HCT116 (cell line): ENCODE results near the gene ABHD11. TPM values are rescaled to one million over a fixed set of nuclear protein-coding genes. Genes with fewer than 3 reads are reported as not detected.

ENCODE experiments used
- ATAC-seq: fragments of 200-7000 bp; cut with Tn5 transposase; 2 replicates; pipeline ENCODE4 v1.9.1; 2020; ENCODE audit warnings: mild to moderate bottlenecking, moderate library complexity
- BruUV-seq: library from RNA; stranded (reverse); fragments of 400-500 nt; replicated peaks from 2 replicates; lab custom pipeline; 2021; lab: Mats Ljungman, UMichigan
- CTCF ChIA-PET: fragments of 300-600 bp; sonication (Branson Sonifier 250); formaldehyde crosslinking; loops from one replicate; lab custom pipeline; 2021; ENCODE audit warnings: antibody characterized with exemption; lab: Charles Lee
- POLR2A ChIA-PET: fragments of 300-600, 350-600 bp; sonication (Branson Sonifier 250); formaldehyde crosslinking; loops from one replicate; lab custom pipeline; 2021; ENCODE audit warnings: antibody characterized with exemption; lab: Charles Lee
- RAD21 ChIA-PET, 2 experiments: fragments of 300-600 bp; sonication (Branson Sonifier 250); formaldehyde crosslinking; loops; one replicate each; lab custom pipeline; 2023; ENCODE audit warnings: low total read pairs in 2 of 2; ENCODE audit not compliant: uncharacterized antibody in 2 of 2, unreplicated experiment in 2 of 2, low non-redundant PET in 1 of 2; lab: Charles Lee
- DNase-seq: peaks from one replicate; pipeline ENCODE4 v3.0.0-alpha.2; 2010; ENCODE audit warnings: low read depth, low spot score
- H2AFZ ChIP-seq: fragments of 200-600 bp; shearing (Covaris generic), sonication (generic); 2 replicates; pipeline ENCODE4 v1.6.1; 2017; ENCODE audit warnings: low read depth, mixed run types, mixed read lengths, antibody characterized with exemption, low read length; ENCODE audit not compliant: poor library complexity, severe bottlenecking
- H3K27ac ChIP-seq: 2 replicates; pipeline ENCODE4 v1.5.1; 2012; ENCODE audit warnings: low read depth, low read length
- H3K27me3 ChIP-seq: fragments of 200-600 bp; sonication (generic); 2 replicates; pipeline ENCODE4 v1.6.1; 2016; ENCODE audit warnings: mixed run types, low read length, mixed read lengths; ENCODE audit not compliant: insufficient read depth
- H3K36me3 ChIP-seq, 2 experiments: fragments of 200-500 bp in 1 of 2; fragments of 200-600 bp in 1 of 2; sonication (Bioruptor generic) in 1 of 2; sonication (generic) in 1 of 2; 2 replicates each; pipeline versions ENCODE4 v1.5.1 to v1.6.1; 2014 to 2016; ENCODE audit warnings: low read length in 2 of 2, inconsistent platforms in 1 of 2, mixed read lengths in 1 of 2, mixed run types in 1 of 2; ENCODE audit not compliant: insufficient read depth in 2 of 2, control insufficient read depth in 1 of 2
- H3K4me1 ChIP-seq, 2 experiments: fragments of 200-600 bp in 1 of 2; sonication (generic) in 1 of 2; 2 replicates each; pipeline versions ENCODE4 v1.5.1 to v1.6.1; 2012 to 2017; ENCODE audit warnings: low read length in 2 of 2, inconsistent platforms in 1 of 2, mild to moderate bottlenecking in 1 of 2, mixed read lengths in 1 of 2, mixed run types in 1 of 2, moderate library complexity in 1 of 2; ENCODE audit not compliant: insufficient read depth in 2 of 2, control insufficient read depth in 1 of 2
- H3K4me2 ChIP-seq: fragments of 200-600 bp; sonication (generic); 2 replicates; pipeline ENCODE4 v1.6.1; 2017; ENCODE audit warnings: mixed run types, low read length, mixed read lengths
- H3K4me3 ChIP-seq, 2 experiments: fragments of 200-600 bp in 1 of 2; sonication (generic) in 1 of 2; replicated peaks in 1 of 2; 2 replicates each; pipeline ENCODE4 v1.5.1; 2011 to 2016; ENCODE audit warnings: low read length in 2 of 2, control low read depth in 1 of 2, low read depth in 1 of 2, mild to moderate bottlenecking in 1 of 2, mixed read lengths in 1 of 2, mixed run types in 1 of 2
- H3K79me2 ChIP-seq: fragments of 200-600 bp; sonication (generic); 2 replicates; pipeline ENCODE4 v1.6.1; 2017; ENCODE audit warnings: mild to moderate bottlenecking, mixed run types, low read length, moderate library complexity, mixed read lengths; ENCODE audit not compliant: insufficient read depth
- H3K9ac ChIP-seq: fragments of 200-600 bp; sonication (generic); 2 replicates; pipeline ENCODE4 v1.6.1; 2016; ENCODE audit warnings: low read length, mixed read lengths
- H3K9me2 ChIP-seq: fragments of 200-600 bp; sonication (generic), shearing (Covaris generic); 2 replicates; pipeline ENCODE4 v1.6.1; 2017; ENCODE audit warnings: mixed run types, mild to moderate bottlenecking, moderate library complexity; ENCODE audit not compliant: insufficient read depth
- H3K9me3 ChIP-seq, 2 experiments: fragments of 200-500 bp in 1 of 2; fragments of 200-600 bp in 1 of 2; sonication (Bioruptor generic) in 1 of 2; sonication (generic) in 1 of 2; 2 replicates each; pipeline ENCODE4 v1.6.1; 2014 to 2017; ENCODE audit warnings: low read length in 2 of 2, mixed read lengths in 2 of 2, inconsistent platforms in 1 of 2, low read depth in 1 of 2, mild to moderate bottlenecking in 1 of 2, mixed run types in 1 of 2, moderate library complexity in 1 of 2; ENCODE audit not compliant: control insufficient read depth in 1 of 2, insufficient read depth in 1 of 2
- H4K20me1 ChIP-seq: fragments of 200-600 bp; sonication (generic), shearing (Covaris generic); 2 replicates; pipeline ENCODE4 v1.6.1; 2017; ENCODE audit warnings: mixed run types, mild to moderate bottlenecking, moderate library complexity; ENCODE audit not compliant: insufficient read depth
- CBX3 ChIP-seq: IDR thresholded peaks from 2 replicates; pipeline ENCODE4 v1.6.1; 2012; ENCODE audit warnings: low read depth
- CEBPB ChIP-seq: IDR thresholded peaks from 2 replicates; pipeline ENCODE4 v1.6.1; 2012; ENCODE audit warnings: low read depth
- EGR1 ChIP-seq: IDR thresholded peaks from 2 replicates; pipeline ENCODE4 v1.6.1; 2012; ENCODE audit warnings: low read depth
- EZH2 ChIP-seq: fragments of 200-600 bp; sonication (generic); IDR thresholded peaks from 2 replicates; pipeline ENCODE4 v1.6.1; 2017; ENCODE audit warnings: antibody characterized with exemption, mixed run types
- EZH2phosphoT487 ChIP-seq: fragments of 200-600 bp; IDR thresholded peaks from 2 replicates; pipeline ENCODE4 v1.6.1; 2018; ENCODE audit warnings: antibody characterized with exemption, borderline replicate concordance
- FOSL1 ChIP-seq: IDR thresholded peaks from 2 replicates; pipeline ENCODE4 v1.6.1; 2012; ENCODE audit warnings: low read depth
- JUND ChIP-seq: IDR thresholded peaks from 2 replicates; pipeline ENCODE4 v1.6.1; 2012
- SP1 ChIP-seq: IDR thresholded peaks from 2 replicates; pipeline ENCODE4 v1.6.1; 2012; ENCODE audit warnings: low read depth
- SRF ChIP-seq: IDR thresholded peaks from 2 replicates; pipeline ENCODE4 v1.6.1; 2012; ENCODE audit warnings: low read depth
- intact Hi-C: fragments of 100-400 bp; cut with micrococcal nuclease; formaldehyde crosslinking; loops from 2 replicates; pipeline ENCODE4 v1.10.0; 2022
- total RNA-seq: library from RNA; stranded (reverse); gene quantifications from one replicate; pipeline ENCODE4 v1.2.1, GENCODE V29; 2021; ENCODE audit not compliant: unreplicated experiment
- TF ChIP-seq, protein P1 (sequence below): IDR thresholded peaks from 2 replicates; pipeline ENCODE4 v1.6.1; 2012; ENCODE audit warnings: low read depth
- TF ChIP-seq, protein P2 (sequence below), 3 experiments: fragments of 200-600 bp in 1 of 3; sonication (generic) in 1 of 3; IDR thresholded peaks in 2 of 3; conservative IDR thresholded peaks in 1 of 3; 2 replicates each; pipeline ENCODE4 v1.5.1; 2012 to 2017; ENCODE audit warnings: low read depth in 2 of 3, low read length in 2 of 3, antibody characterized with exemption in 1 of 3, borderline replicate concordance in 1 of 3, control low read depth in 1 of 3, mild to moderate bottlenecking in 1 of 3, mixed read lengths in 1 of 3, mixed run types in 1 of 3, moderate library complexity in 1 of 3; ENCODE audit not compliant: insufficient read depth in 1 of 3
- TF ChIP-seq, protein P3 (sequence below): IDR thresholded peaks from 2 replicates; pipeline ENCODE4 v1.6.1; 2012
- TF ChIP-seq, protein P4 (sequence below): IDR thresholded peaks from 2 replicates; pipeline ENCODE4 v1.6.1; 2012

ABHD11 gene
- total RNA-seq, 1 experiment from 2014 or later = 69.8 TPM

DNA sequence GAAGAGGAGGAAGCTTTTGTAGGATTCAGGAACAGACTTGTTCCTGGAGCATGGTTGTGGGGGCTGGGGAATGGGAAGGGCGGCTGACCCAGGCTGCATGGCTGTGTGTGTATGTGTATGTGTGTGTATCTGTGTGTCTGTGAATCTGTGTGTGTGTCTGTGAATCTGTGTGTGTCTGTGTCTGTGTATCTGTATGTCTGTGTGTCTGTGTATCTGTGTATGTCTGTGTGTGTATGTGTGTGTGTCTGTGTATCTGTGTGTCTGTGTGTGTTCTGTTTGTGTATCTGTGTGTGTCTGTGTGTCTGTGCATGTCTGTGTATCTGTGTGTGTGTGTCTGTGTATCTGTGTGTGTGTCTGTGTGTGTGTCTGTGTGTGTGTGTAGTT is 12.5 kb downstream of the ABHD11 start:
- DNase-seq = no peak
- CTCF ChIA-PET = interaction anchor here (0.8 to 3.9 kb wide), 10 partner anchors 9 to 148 kb away, joined by 3 to 28 read pairs (median 4); partner anchors contain the start of gene TBL2

More for the DNA sequence above, 12.5 kb downstream of the ABHD11 start:
- H4K20me1 ChIP-seq = no peaks in the 10 kb centered on the region
- H3K9ac ChIP-seq = no peak overlapping the region
- H3K36me3 ChIP-seq = no peaks in the 10 kb centered on the region
- ChIA-PET RAD21 (interaction anchor here (0.8 to 1.2 kb wide), 8 partner anchors 9 to 120 kb away, joined by 3 to 8 read pairs (median 5); no protein-coding TSS in a partner anchor), POLR2A (interaction anchor here (0.7 kb wide), 1 partner anchor 19 kb away, joined by 3 read pairs; no protein-coding TSS in a partner anchor)
- no TSS peak for BruUV-seq
- TF ChIP-seq EGR1 (no peak), JUND (no peak), SRF (no peak), EZH2phosphoT487 (no peak), CBX3 (no peak), EZH2 (no peak), SP1 (no peak), CEBPB (no peak), FOSL1 (no peak)
- TF ChIP-seq, protein P1, sequence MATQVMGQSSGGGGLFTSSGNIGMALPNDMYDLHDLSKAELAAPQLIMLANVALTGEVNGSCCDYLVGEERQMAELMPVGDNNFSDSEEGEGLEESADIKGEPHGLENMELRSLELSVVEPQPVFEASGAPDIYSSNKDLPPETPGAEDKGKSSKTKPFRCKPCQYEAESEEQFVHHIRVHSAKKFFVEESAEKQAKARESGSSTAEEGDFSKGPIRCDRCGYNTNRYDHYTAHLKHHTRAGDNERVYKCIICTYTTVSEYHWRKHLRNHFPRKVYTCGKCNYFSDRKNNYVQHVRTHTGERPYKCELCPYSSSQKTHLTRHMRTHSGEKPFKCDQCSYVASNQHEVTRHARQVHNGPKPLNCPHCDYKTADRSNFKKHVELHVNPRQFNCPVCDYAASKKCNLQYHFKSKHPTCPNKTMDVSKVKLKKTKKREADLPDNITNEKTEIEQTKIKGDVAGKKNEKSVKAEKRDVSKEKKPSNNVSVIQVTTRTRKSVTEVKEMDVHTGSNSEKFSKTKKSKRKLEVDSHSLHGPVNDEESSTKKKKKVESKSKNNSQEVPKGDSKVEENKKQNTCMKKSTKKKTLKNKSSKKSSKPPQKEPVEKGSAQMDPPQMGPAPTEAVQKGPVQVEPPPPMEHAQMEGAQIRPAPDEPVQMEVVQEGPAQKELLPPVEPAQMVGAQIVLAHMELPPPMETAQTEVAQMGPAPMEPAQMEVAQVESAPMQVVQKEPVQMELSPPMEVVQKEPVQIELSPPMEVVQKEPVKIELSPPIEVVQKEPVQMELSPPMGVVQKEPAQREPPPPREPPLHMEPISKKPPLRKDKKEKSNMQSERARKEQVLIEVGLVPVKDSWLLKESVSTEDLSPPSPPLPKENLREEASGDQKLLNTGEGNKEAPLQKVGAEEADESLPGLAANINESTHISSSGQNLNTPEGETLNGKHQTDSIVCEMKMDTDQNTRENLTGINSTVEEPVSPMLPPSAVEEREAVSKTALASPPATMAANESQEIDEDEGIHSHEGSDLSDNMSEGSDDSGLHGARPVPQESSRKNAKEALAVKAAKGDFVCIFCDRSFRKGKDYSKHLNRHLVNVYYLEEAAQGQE = no peak
- TF ChIP-seq, protein P2, sequence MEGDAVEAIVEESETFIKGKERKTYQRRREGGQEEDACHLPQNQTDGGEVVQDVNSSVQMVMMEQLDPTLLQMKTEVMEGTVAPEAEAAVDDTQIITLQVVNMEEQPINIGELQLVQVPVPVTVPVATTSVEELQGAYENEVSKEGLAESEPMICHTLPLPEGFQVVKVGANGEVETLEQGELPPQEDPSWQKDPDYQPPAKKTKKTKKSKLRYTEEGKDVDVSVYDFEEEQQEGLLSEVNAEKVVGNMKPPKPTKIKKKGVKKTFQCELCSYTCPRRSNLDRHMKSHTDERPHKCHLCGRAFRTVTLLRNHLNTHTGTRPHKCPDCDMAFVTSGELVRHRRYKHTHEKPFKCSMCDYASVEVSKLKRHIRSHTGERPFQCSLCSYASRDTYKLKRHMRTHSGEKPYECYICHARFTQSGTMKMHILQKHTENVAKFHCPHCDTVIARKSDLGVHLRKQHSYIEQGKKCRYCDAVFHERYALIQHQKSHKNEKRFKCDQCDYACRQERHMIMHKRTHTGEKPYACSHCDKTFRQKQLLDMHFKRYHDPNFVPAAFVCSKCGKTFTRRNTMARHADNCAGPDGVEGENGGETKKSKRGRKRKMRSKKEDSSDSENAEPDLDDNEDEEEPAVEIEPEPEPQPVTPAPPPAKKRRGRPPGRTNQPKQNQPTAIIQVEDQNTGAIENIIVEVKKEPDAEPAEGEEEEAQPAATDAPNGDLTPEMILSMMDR (IDR thresholded peaks at IDR 0.05 in 2 of 3, conservative IDR thresholded peaks at IDR 0.05 in 1 of 3; ENCODE audit: borderline replicate concordance in 1 of 3, insufficient read depth in 1 of 3, low read depth in 2 of 3, low read length in 2 of 3) = no peak
- TF ChIP-seq, protein P3, sequence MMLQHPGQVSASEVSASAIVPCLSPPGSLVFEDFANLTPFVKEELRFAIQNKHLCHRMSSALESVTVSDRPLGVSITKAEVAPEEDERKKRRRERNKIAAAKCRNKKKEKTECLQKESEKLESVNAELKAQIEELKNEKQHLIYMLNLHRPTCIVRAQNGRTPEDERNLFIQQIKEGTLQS = no peak
- TF ChIP-seq, protein P4, sequence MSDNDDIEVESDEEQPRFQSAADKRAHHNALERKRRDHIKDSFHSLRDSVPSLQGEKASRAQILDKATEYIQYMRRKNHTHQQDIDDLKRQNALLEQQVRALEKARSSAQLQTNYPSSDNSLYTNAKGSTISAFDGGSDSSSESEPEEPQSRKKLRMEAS = no peak
- H3K27me3 ChIP-seq = no peaks in the 10 kb centered on the region
- H3K9me3 ChIP-seq = no peaks in the 10 kb centered on the region
- peaks cover 16 to 29% of the 10 kb centered on the region in 2 experiments for H3K4me1 ChIP-seq
- H2AFZ ChIP-seq = peak overlapping the region; percentile 57
- peak overlapping the region; percentile 40; the same call in 1 of the 2 replicates for H3K4me2 ChIP-seq
- H3K4me3 ChIP-seq = no peak overlapping the region
- H3K79me2 ChIP-seq = no peaks in the 10 kb centered on the region
- peak; percentile 61 for ATAC-seq
- H3K9me2 ChIP-seq = no peaks in the 10 kb centered on the region
- no peak overlapping the region for H3K27ac ChIP-seq
- intact Hi-C loops = loop anchor here (5.0 to 10.0 kb wide), 2 partner anchors 61 to 204 kb away; partner anchors contain the start of genes BAZ1B and VPS37D
